Measurements from ENCODE around the gene FGD3.

FGD3 gene

GRCh38 chr9:93030642-93031628, 83.6 kb downstream of the FGD3 start:
- no peak for DNase-seq (ENCODE audit: low read depth in 2 of 2)

GRCh38 chr9:93031629-93032430, 84.5 kb downstream of the FGD3 start:
- no peak for DNase-seq (ENCODE audit: low read depth in 2 of 2)

- DNase-seq (ENCODE audit: low read depth in 2 of 2): no peak
These were observed 85.2 kb downstream of the FGD3 start for GRCh38 chr9:93032545-93032944.

GRCh38 chr9:93033531-93033930, 86.2 kb downstream of the FGD3 start:
- DNase-seq (ENCODE audit: low read depth in 2 of 2): no peak

- DNase-seq (ENCODE audit: low read depth in 2 of 2): no peak
These were observed 87.9 kb downstream of the FGD3 start for GRCh38 chr9:93035106-93035660.

- DNase-seq (ENCODE audit: low read depth in 2 of 2): no peak
These were observed 88.6 kb downstream of the FGD3 start for GRCh38 chr9:93035821-93036351.

GRCh38 chr9:93036887-93037475, 89.7 kb downstream of the FGD3 start:
- no peak for DNase-seq (ENCODE audit: low read depth in 2 of 2)

GRCh38 chr9:93037476-93037971, 90.2 kb downstream of the FGD3 start:
- DNase-seq (ENCODE audit: low read depth in 2 of 2): no peak

GRCh38 chr9:93038918-93039317, 91.6 kb downstream of the FGD3 start:
- no peak for DNase-seq (ENCODE audit: low read depth in 2 of 2)

GRCh38 chr9:93039456-93039855, 92.1 kb downstream of the FGD3 start:
- no peak for DNase-seq (ENCODE audit: low read depth in 2 of 2)

- no peak for DNase-seq (ENCODE audit: low read depth in 2 of 2)
These were observed 92.7 kb downstream of the FGD3 start for GRCh38 chr9:93039976-93040375.

- no peak for DNase-seq (ENCODE audit: low read depth in 2 of 2)
These were observed 93.1 kb downstream of the FGD3 start for GRCh38 chr9:93040409-93040808.

GRCh38 chr9:93041108-93041802, 93.9 kb downstream of the FGD3 start:
- DNase-seq (ENCODE audit: low read depth in 2 of 2): no peak

GRCh38 chr9:93043122-93043521, 95.8 kb downstream of the FGD3 start:
- DNase-seq (ENCODE audit: low read depth in 2 of 2): no peak

GRCh38 chr9:93045521-93045920, 98.2 kb downstream of the FGD3 start:
- DNase-seq (ENCODE audit: low read depth in 2 of 2): no peak

GRCh38 chr9:93048566-93049448, 101.5 kb downstream of the FGD3 start:
- no peak for DNase-seq (ENCODE audit: low read depth in 2 of 2)

GRCh38 chr9:93049491-93049890, 102.2 kb downstream of the FGD3 start:
- DNase-seq (ENCODE audit: low read depth in 2 of 2): no peak

GRCh38 chr9:93050231-93050630, 102.9 kb downstream of the FGD3 start:
- no peak for DNase-seq (ENCODE audit: low read depth in 2 of 2)

- DNase-seq (ENCODE audit: low read depth in 2 of 2): no peak
These were observed 104.4 kb downstream of the FGD3 start for GRCh38 chr9:93051680-93052089.
